GM19025 (cell line): ENCODE measurements around the gene CTTN.
"Not testable (repeated sequence)": the region's sequence is repeated elsewhere in the genome, so short reads cannot be mapped to it uniquely, and the experiment has no call there.

ENCODE experiments used
- ATAC-seq: cut with Tn5 transposase; IDR thresholded peaks from one replicate; pipeline ENCODE4 v1.9.1; 2021; ENCODE audit warnings: mild to moderate bottlenecking, low read depth, moderate library complexity; ENCODE audit not compliant: unreplicated experiment

The CTTN gene

GRCh38 chr11:70378506-70379134, 19.7 kb upstream of the CTTN start:
- ATAC-seq: no peak

DNA sequence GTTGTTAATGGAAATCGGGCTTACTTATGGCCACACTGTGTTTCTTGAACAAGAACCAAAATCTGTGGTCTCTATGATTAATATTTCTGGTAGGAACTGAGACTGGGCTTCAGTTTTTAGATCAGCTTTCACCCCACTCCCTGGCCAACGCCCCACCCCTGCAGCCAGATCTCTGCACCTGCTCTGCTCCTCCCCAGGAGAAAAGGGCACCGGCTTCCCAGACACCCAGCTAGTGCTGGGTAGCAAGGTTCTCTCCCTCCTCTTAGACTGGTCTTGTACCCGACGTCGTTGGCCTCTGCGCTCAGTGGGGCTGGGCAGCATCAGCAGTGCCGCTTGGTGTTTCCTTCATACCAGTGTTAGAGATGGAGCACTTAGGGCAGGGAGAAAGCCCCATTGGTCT, 17.0 kb upstream of the CTTN start:
- ATAC-seq: no peak

- ATAC-seq: no peak
These were observed 16.2 kb upstream of the CTTN start for GRCh38 chr11:70381872-70382861.

GRCh38 chr11:70383664-70384565, 14.4 kb upstream of the CTTN start:
- no peak for ATAC-seq

- no peak for ATAC-seq
These were observed 13.7 kb upstream of the CTTN start for GRCh38 chr11:70384566-70385152.

GRCh38 chr11:70387564-70387963, 10.8 kb upstream of the CTTN start:
- no peak for ATAC-seq

DNA sequence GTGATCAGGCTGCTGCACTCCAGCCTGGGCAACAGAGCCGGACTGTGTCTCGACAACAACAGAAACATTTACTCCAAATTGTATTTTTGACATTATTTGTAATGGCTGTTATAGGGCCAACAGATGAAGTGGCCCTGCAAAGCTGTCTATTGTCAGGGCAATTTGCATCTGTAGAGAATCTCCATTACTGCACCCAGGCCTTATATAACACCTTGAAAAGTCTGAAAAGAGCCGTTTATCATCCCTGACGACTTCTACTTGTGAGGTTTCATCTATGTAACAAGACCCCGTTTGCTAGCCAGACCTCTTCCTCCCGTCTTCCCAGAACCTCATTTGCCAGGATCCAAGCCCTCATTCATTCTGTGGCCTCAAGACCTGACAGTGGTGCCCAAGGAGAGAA, 9.1 kb upstream of the CTTN start:
- no peak for ATAC-seq

DNA sequence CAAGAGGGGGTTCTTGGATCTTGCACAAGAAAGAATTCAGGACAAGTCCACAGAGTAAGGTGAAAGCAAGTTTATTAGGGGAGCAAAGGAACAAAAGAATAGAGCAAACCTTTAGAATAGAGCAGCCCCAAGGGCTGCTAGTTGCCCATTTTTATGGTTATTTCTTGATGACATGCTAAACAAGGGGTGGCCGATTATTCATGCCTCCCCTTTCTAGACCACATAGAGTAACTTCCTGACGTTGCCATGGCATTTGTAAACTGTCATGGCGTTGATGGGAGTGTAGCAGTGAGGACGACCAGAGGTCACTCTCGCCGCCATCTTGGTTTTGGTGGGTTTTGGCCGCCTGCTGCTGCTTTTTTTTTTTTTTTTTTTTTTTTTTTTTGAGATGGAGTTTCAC, 7.4 kb upstream of the CTTN start:
- ATAC-seq: not testable (repeated sequence)

- no peak for ATAC-seq
These were observed 3.9 kb upstream of the CTTN start for GRCh38 chr11:70394211-70394950.

DNA sequence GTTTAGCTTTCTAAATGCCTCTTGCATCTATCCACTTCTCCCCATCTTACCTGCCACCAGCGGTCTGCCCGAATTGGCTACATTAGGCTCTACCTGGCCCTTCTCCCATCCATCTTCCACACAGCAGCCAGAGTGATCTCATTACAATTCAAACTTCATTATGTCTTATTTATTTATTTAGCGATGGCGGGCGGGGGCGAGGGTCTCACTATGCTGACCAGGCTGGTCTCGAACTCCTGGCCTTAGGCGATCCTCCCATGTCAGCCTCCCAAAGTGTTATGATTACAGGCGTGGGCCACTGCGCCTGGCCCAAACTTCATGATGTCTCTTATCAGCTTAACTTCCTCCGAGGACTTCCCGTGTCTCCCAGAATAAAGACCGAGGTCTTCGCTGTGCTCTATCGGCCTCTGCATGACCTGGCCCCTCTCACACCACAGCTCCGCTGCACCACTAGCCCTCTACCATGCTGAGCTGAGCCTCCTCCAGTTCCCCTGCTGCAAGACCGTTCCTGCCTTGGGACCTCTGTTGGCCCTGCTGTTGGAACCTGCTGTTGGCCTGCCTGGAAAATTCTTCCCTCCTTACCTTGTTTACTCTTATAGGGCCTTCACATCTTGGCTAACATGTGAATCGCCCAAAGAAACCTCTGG, 870 bp upstream of the CTTN start:
- ATAC-seq: no peak

- no peak for ATAC-seq
These were observed 728 bp downstream of the CTTN start for GRCh38 chr11:70398834-70399680.

DNA sequence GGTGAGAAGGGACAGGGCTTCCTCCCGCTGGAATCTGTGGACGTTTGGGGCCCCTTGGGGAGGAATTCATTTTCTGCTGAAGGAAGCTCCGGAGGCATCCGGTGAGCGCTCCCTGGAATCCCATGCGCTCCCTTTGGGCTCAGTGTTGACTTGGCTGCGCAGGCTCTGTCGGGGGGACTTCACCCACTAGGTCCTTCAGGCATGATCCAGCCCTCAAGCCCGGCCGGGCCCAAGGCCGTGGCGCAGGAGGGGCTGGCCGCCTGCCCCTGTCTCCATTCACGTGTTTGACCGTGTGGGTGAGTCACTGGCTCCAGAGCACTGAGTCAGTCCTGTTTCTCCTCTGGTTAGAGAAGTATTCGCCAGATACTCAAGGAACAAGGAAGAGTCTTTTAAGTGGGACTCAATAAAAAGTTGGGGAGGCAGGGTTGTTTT, 1.4 kb downstream of the CTTN start:
- ATAC-seq: no peak

DNA sequence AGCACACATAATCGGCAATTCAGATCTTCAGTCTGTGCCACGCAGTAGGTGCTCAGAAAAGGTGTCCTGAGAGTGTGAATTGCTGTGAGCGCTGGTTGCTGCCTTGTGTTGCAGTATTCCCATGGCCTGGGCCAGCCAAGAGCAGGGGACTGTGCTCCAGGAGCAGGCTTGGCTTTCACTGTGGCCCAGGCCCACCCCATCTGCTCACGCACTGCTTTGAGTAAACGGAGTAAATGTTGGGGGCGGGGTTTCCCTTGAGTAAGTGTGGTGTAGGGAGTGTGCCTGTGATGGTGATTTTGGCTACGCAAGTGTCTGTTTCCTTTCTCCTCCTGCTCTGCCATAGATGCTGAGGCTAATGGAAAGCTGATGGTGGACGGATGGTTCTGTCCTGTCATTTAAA, 2.3 kb downstream of the CTTN start:
- no peak for ATAC-seq

DNA sequence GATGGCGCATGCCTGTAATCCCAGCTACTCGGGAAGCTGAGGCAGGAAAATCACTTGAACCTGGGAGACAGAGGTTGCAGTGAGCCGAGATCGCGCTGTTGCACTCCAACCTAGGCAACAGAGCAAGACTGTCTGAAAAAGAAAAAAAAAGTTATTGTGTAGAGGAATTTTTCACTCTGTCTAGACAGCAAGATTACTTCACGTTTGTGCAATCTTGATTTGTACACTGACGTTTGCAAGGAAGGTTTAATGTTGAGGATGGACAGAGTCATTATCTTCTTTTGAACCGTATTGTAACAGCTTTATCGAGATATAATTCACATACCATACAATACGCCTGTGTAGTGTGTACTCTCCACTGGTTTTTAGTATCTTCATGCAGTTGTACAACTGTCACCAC, 3.7 kb downstream of the CTTN start:
- ATAC-seq: no peak

- no peak for ATAC-seq
These were observed 4.4 kb downstream of the CTTN start for GRCh38 chr11:70402685-70403084.

- no peak for ATAC-seq
These were observed 5.9 kb downstream of the CTTN start for GRCh38 chr11:70404244-70404643.

- ATAC-seq: no peak
These were observed 7.5 kb downstream of the CTTN start for GRCh38 chr11:70405679-70406395.

DNA sequence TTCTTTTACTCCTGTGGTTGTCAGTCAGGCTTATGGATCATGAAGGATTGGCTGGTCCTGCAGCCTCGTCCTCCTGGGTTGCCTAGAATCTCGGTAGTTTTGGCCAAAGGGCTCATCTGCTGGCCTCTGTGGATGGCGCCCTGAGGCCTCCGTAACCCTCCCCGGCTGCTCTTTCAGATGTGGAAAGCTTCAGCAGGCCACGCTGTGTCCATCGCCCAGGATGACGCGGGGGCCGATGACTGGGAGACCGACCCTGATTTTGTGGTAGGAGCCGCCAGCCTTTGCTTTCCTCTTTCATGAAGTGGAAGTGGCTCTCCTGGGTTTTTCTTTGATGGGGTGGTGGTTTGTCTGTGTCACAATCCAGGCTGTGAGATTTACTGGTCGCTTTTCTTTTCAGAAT, 8.8 kb downstream of the CTTN start:
- no peak for ATAC-seq
